ENCODE measurements around the gene SCN1B.

GRCh38 chr19:34994286-34994642 lies 36.0 kb upstream of the SCN1B start:
- TF ChIP-seq, protein P1, sequence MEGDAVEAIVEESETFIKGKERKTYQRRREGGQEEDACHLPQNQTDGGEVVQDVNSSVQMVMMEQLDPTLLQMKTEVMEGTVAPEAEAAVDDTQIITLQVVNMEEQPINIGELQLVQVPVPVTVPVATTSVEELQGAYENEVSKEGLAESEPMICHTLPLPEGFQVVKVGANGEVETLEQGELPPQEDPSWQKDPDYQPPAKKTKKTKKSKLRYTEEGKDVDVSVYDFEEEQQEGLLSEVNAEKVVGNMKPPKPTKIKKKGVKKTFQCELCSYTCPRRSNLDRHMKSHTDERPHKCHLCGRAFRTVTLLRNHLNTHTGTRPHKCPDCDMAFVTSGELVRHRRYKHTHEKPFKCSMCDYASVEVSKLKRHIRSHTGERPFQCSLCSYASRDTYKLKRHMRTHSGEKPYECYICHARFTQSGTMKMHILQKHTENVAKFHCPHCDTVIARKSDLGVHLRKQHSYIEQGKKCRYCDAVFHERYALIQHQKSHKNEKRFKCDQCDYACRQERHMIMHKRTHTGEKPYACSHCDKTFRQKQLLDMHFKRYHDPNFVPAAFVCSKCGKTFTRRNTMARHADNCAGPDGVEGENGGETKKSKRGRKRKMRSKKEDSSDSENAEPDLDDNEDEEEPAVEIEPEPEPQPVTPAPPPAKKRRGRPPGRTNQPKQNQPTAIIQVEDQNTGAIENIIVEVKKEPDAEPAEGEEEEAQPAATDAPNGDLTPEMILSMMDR (IDR thresholded peaks at IDR 0.05) = no peak
- TF ChIP-seq POLR2AphosphoS5 (IDR thresholded peaks at IDR 0.05) = no peak
- no peak for TF ChIP-seq POLR2A (IDR thresholded peaks at IDR 0.05)

All from transverse colon (tissue), 4 donors.